ENCODE data around the gene L3MBTL4.

The L3MBTL4 gene

DNA sequence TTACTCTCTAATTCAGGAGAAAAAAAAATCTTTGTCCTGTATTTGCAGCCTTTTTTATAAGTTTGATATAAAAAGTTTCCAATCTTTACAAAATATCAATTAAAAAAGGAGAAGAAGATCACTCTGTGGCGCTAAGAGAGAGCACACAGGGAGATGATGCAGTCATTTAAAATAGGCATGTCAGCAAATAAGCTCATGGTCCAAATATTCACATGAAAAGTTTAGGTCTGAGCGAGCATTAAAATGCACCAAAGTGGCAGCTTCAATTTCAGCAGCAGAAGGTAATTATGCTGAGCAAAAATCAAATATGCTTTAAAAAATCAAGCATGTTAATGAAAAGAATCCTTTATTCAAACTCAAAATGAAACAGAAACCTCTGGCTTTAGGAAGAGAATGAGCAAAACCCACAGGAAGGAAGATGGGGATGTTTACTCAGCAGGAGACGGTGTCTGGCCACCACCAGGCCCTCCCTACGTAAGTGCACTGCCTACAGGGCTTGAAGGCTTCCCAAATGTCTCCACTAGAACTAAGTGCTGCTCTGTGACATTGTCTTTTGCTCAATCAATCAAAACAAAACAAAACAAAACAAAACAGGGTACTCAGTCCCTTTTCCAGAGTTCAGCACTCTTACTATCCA is 120.4 kb downstream of the L3MBTL4 start:
- no peak for DNase-seq (ENCODE audit: extremely low read depth, low read depth)
- no peak overlapping the region for H3K4me3 ChIP-seq (replicated peaks; ENCODE audit: low read depth, low read length)
- TF ChIP-seq, protein P1, sequence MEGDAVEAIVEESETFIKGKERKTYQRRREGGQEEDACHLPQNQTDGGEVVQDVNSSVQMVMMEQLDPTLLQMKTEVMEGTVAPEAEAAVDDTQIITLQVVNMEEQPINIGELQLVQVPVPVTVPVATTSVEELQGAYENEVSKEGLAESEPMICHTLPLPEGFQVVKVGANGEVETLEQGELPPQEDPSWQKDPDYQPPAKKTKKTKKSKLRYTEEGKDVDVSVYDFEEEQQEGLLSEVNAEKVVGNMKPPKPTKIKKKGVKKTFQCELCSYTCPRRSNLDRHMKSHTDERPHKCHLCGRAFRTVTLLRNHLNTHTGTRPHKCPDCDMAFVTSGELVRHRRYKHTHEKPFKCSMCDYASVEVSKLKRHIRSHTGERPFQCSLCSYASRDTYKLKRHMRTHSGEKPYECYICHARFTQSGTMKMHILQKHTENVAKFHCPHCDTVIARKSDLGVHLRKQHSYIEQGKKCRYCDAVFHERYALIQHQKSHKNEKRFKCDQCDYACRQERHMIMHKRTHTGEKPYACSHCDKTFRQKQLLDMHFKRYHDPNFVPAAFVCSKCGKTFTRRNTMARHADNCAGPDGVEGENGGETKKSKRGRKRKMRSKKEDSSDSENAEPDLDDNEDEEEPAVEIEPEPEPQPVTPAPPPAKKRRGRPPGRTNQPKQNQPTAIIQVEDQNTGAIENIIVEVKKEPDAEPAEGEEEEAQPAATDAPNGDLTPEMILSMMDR (IDR thresholded peaks at IDR 0.05; ENCODE audit: low read depth, low read length, missing control alignments), result no peak

DNA sequence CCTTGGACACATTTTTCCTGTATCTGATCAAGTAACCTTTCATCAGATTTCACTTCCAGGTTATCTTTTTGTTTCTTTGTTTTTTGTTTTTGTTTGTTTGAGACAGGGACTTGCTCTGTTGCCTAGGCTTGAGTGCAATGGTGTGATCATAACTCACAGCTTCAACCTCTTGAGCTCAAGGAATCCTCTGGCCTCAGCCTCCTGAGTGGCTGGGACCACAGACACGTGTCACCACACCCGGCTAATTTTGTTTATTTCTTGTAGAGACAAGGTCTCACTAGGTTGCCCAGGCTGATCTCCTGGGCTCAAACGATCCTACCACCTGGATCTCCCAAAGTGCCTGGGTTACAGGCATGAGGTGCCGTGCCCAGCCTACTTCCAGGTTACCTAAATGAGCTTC is 124.9 kb downstream of the L3MBTL4 start:
- DNase-seq (ENCODE audit: extremely low read depth, low read depth), result no peak
- no peak overlapping the region for H3K4me3 ChIP-seq (replicated peaks; ENCODE audit: low read depth, low read length)
- TF ChIP-seq, protein P1 (IDR thresholded peaks at IDR 0.05; ENCODE audit: low read depth, low read length, missing control alignments), result no peak

DNA sequence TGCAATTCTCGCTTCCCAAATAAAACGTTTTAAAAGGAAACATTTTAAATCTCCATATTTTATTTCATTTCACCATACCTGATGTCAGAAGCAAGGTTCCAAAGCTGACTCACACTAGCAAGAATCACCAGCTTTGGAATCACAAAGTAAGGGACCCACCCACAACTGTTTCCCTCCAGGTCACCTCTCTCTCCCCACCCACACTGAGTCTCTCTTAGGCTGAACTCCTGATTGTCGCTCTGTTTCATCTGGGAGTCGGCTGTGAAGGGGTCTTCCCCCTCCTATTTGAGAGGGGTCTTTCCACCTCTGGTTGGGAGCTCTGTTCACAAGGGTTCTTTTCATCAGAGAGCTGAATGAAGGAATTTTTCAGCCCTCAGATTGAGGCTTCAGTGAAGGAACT is 128.1 kb downstream of the L3MBTL4 start:
- TF ChIP-seq, protein P1 (IDR thresholded peaks at IDR 0.05; ENCODE audit: low read depth, low read length, missing control alignments), result no peak
- no peak for DNase-seq (ENCODE audit: extremely low read depth, low read depth)
- no peak overlapping the region for H3K4me3 ChIP-seq (replicated peaks; ENCODE audit: low read depth, low read length)

DNA sequence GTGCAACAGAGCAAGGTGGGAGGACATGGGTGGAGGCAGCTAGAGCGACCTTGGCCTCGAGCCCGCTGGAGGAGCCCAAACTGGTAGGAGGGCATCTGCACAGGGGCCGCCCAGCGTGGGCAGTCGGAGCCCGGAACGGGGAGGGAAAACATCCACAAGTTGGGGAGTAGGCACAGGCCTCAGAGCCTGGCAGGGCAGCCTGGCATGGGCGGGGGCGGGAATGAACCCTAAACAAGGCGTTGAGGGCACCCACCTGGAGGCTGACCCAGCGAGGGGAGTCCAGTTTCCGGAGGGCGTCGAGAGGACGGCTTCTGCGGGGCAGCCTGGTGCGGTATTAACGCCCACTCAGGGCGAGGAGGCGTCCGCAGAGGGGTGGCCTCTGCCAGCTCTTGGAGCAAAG is 129.9 kb downstream of the L3MBTL4 start:
- TF ChIP-seq, protein P1 (IDR thresholded peaks at IDR 0.05; ENCODE audit: low read depth, low read length, missing control alignments), result no peak
- no peak for DNase-seq (ENCODE audit: extremely low read depth, low read depth)
- H3K4me3 ChIP-seq (replicated peaks; ENCODE audit: low read depth, low read length), result no peak overlapping the region

DNA sequence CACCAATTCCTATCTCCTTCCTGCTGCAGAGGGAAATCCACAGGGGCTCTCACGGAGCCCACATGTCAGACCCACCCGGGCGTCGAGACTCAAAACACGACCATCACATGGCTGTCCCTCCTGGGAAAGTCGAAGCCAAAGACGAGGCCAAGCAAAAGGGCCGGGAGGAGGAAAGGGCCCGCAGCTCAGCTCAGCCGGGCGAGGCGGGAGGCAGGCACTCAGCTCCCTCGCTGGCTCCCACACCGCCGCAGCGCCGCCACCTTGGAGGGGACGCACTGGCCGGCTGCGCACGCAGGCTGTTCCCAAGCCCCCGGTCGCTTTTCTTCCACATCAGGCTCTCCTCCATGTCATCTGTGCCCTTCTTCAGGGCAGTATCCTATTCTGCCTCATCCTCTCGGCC is 130.4 kb downstream of the L3MBTL4 start:
- TF ChIP-seq, protein P1 (IDR thresholded peaks at IDR 0.05; ENCODE audit: low read depth, low read length, missing control alignments), result no peak
- no peak for DNase-seq (ENCODE audit: extremely low read depth, low read depth)
- no peak overlapping the region for H3K4me3 ChIP-seq (replicated peaks; ENCODE audit: low read depth, low read length)

DNA sequence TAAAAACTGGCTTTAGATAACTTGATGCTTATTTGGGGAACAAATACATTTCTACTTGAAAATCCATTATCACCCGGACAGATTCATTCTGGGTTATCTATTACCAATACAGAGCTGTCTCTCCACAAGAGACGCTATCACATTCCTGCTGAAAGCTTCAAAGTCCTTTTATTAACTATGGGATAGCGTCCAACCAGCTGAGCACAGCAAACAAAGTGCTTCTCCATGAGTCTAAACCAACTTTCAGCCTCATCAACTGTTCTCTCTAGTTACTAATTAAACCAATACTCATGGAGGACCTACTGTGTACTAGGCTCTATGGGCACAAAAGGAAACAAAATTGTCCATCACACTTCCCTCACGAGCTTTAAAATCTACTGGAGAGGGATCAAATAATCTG is 132.8 kb downstream of the L3MBTL4 start:
- DNase-seq (ENCODE audit: extremely low read depth, low read depth), result no peak
- no peak overlapping the region for H3K4me3 ChIP-seq (replicated peaks; ENCODE audit: low read depth, low read length)
- TF ChIP-seq, protein P1 (IDR thresholded peaks at IDR 0.05; ENCODE audit: low read depth, low read length, missing control alignments), result no peak

DNA sequence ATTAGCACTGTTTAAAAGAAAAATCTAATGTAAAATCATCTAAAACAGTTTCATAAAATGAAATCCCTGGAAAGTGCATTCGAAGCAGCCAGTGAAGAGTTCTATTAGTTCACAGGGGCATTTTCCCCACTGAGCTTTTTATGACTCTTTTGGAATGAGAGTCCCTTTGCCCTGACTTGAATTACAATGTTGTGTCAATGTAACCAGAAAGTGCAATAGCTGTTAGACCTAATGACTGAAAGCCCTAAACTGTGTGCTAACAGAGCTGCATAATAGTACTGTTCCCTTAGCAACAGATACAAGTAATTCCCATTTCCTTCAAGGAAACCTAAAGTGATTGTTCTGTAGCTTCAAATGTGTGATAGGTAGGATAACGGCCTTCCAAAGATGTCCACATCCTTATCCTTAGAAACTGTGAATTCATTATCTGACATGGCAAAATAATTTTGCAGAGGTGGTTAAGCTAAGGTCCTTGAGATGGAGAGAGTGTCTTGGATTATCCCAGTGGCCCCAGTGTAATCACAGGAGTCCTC is 134.4 kb downstream of the L3MBTL4 start:
- TF ChIP-seq, protein P1 (IDR thresholded peaks at IDR 0.05; ENCODE audit: low read depth, low read length, missing control alignments), result no peak

More for the DNA sequence above, 134.4 kb downstream of the L3MBTL4 start:
- no peak for DNase-seq (ENCODE audit: extremely low read depth, low read depth)
- H3K4me3 ChIP-seq (replicated peaks; ENCODE audit: low read depth, low read length), result no peak overlapping the region
